Gastrocnemius medialis (tissue), 4 donors: ENCODE data around the gene CXCR1.

Experiments used
- CTCF ChIP-seq, 5 experiments: fragments of 450-650 bp in 3 of 5; fragments of 200-600 bp in 2 of 5; sonication (generic) in 2 of 5; IDR thresholded peaks in 4 of 5; conservative IDR thresholded peaks in 1 of 5; 1 replicate in 4 of 5; 2 replicates in 1 of 5; pipeline ENCODE4 v1.5.1; 2016 to 2019; ENCODE audit warnings: antibody characterized with exemption in 5 of 5, mild to moderate bottlenecking in 3 of 5, moderate library complexity in 3 of 5
- POLR2A ChIP-seq, 2 donors: fragments of 450-650 bp; IDR thresholded peaks; one replicate each; pipeline ENCODE4 v1.6.1; 2017; ENCODE audit warnings: antibody characterized with exemption in 2 of 2, mild to moderate bottlenecking in 2 of 2, moderate library complexity in 2 of 2

- TF ChIP-seq CTCF (IDR thresholded peaks at IDR 0.05 in 4 of 5, conservative IDR thresholded peaks at IDR 0.05 in 1 of 5) (no peak), POLR2A (IDR thresholded peaks at IDR 0.05) (no peak)
Measured at GRCh38 chr2:218145124-218145523, 21.6 kb downstream of the CXCR1 start.
